H1 (cell line): ENCODE data around the gene AGFG2. TPM values are rescaled to one million over a fixed set of nuclear protein-coding genes. Genes with fewer than 3 reads are reported as not detected.

Experiments used
- CTCF ChIA-PET: fragments of 300-600 bp; sonication (Branson Sonifier 250); formaldehyde crosslinking; loops from one replicate; lab custom pipeline; 2021; ENCODE audit not compliant: partially characterized antibody; lab: Charles Lee
- POLR2A ChIA-PET: fragments of 300-600 bp; sonication (Branson Sonifier 250); formaldehyde crosslinking; loops from one replicate; lab custom pipeline; 2021; ENCODE audit warnings: inconsistent platforms; ENCODE audit not compliant: partially characterized antibody; lab: Charles Lee
- DNase-seq, 2 experiments: peaks; one replicate each; pipeline versions ENCODE4 v3.0.0 to v3.0.0-alpha.2; 2010 to 2022; ENCODE audit warnings: low spot score in 2 of 2, low read depth in 1 of 2, mixed read lengths in 1 of 2
- FAIRE-seq: peaks from 2 replicates; lab custom pipeline; 2011; peaks lifted over from hg19 to GRCh38; lab: Jason Lieb, UNC
- H2AFZ ChIP-seq: 2 replicates; pipeline ENCODE4 v1.8.1; 2012; ENCODE audit warnings: low read length, inconsistent platforms
- H2AK5ac ChIP-seq: 2 replicates; pipeline ENCODE4 v1.6.1; 2013; ENCODE audit warnings: low read depth, low read length
- H2BK120ac ChIP-seq: replicated peaks from 2 replicates; pipeline ENCODE3; 2013; ENCODE audit warnings: low read depth, low read length, inconsistent platforms
- H2BK12ac ChIP-seq: 2 replicates; pipeline ENCODE4 v1.6.1; 2013; ENCODE audit warnings: low read depth, low read length
- H2BK15ac ChIP-seq: 2 replicates; pipeline ENCODE4 v1.6.1; 2013; ENCODE audit warnings: low read length
- H2BK20ac ChIP-seq: 2 replicates; pipeline ENCODE4 v1.6.1; 2013; ENCODE audit warnings: low read length
- H2BK5ac ChIP-seq: 2 replicates; pipeline ENCODE4 v1.6.1; 2013; ENCODE audit warnings: low read depth, low read length
- H3K14ac ChIP-seq: 2 replicates; pipeline ENCODE4 v1.6.1; 2013; ENCODE audit warnings: inconsistent platforms; ENCODE audit not compliant: insufficient read length
- H3K18ac ChIP-seq: 2 replicates; pipeline ENCODE4 v1.6.1; 2013; ENCODE audit warnings: low read length; ENCODE audit errors: extremely low read depth
- H3K23ac ChIP-seq: 2 replicates; pipeline ENCODE4 v1.6.1; 2013; ENCODE audit warnings: inconsistent platforms; ENCODE audit not compliant: insufficient read length
- H3K23me2 ChIP-seq: 2 replicates; pipeline ENCODE4 v1.6.1; 2013; ENCODE audit warnings: low read depth, low read length
- H3K27ac ChIP-seq: 2 replicates; pipeline ENCODE4 v1.6.1; 2011; ENCODE audit warnings: low read depth, low read length, inconsistent platforms
- H3K27me3 ChIP-seq, 4 experiments: replicated peaks in 1 of 4; 1 replicate in 1 of 4; 2 replicates in 3 of 4; pipeline versions ENCODE4 v1.6.1 to v1.8.1; 2011 to 2013; ENCODE audit warnings: low read length in 3 of 4, mild to moderate bottlenecking in 3 of 4, inconsistent platforms in 2 of 4, mixed read lengths in 2 of 4, moderate library complexity in 1 of 4; ENCODE audit not compliant: control insufficient read depth in 3 of 4, insufficient read depth in 3 of 4; ENCODE audit errors: extremely low read depth in 1 of 4
- H3K36me3 ChIP-seq, 4 experiments: 2 replicates each; pipeline versions ENCODE4 v1.6.1 to v1.8.1; 2011 to 2013; ENCODE audit warnings: mild to moderate bottlenecking in 4 of 4, low read length in 3 of 4, moderate library complexity in 2 of 4, control low read depth in 1 of 4, inconsistent platforms in 1 of 4; ENCODE audit not compliant: insufficient read depth in 4 of 4, control insufficient read depth in 2 of 4
- H3K4ac ChIP-seq: replicated peaks from 2 replicates; pipeline ENCODE3; 2013; ENCODE audit warnings: low read length, low read depth, mixed read lengths, inconsistent platforms; ENCODE audit not compliant: insufficient read length
- H3K4me1 ChIP-seq, 4 experiments: replicated peaks in 1 of 4; 1 replicate in 1 of 4; 2 replicates in 3 of 4; pipeline versions ENCODE4 v1.6.1 to v1.8.1; 2011 to 2013; ENCODE audit warnings: low read length in 3 of 4, inconsistent platforms in 2 of 4, mixed read lengths in 1 of 4; ENCODE audit not compliant: insufficient read depth in 4 of 4, control insufficient read depth in 3 of 4
- H3K4me2 ChIP-seq, 2 experiments: 2 replicates each; pipeline versions ENCODE4 v1.6.1 to v1.8.1; 2011 to 2013; ENCODE audit warnings: low read depth in 2 of 2, low read length in 2 of 2, control low read depth in 1 of 2, inconsistent platforms in 1 of 2, mild to moderate bottlenecking in 1 of 2; ENCODE audit not compliant: insufficient read depth in 1 of 2
- H3K4me3 ChIP-seq, 4 experiments: fragments of 200-600, 300-600 bp in 1 of 4; sonication (generic), shearing (Covaris generic), sonication (Bioruptor Twin) in 1 of 4; 2 replicates each; pipeline versions ENCODE4 v1.5.1 to v1.8.1; 2011 to 2016; ENCODE audit warnings: low read length in 4 of 4, low read depth in 3 of 4, control low read depth in 2 of 4, inconsistent platforms in 2 of 4, mild to moderate bottlenecking in 2 of 4, mixed read lengths in 1 of 4, moderate library complexity in 1 of 4; ENCODE audit not compliant: insufficient read depth in 2 of 4; ENCODE audit errors: extremely low read depth in 1 of 4
- H3K56ac ChIP-seq: replicated peaks from 2 replicates; pipeline ENCODE3; 2013; ENCODE audit warnings: low read depth, mild to moderate bottlenecking, mixed read lengths, low read length, inconsistent platforms; ENCODE audit not compliant: insufficient read length
- H3K79me1 ChIP-seq: 2 replicates; pipeline ENCODE4 v1.6.1; 2013; ENCODE audit warnings: low read depth, low read length, control low read depth
- H3K79me2 ChIP-seq, 2 experiments: 2 replicates each; pipeline versions ENCODE4 v1.6.1 to v1.8.1; 2012 to 2013; ENCODE audit warnings: low read length in 2 of 2, mild to moderate bottlenecking in 2 of 2, inconsistent platforms in 1 of 2; ENCODE audit not compliant: insufficient read depth in 2 of 2, control insufficient read depth in 1 of 2
- H3K9ac ChIP-seq, 4 experiments: replicated peaks in 1 of 4; 1 replicate in 1 of 4; 2 replicates in 3 of 4; pipeline versions ENCODE4 v1.6.1 to v1.8.1; 2011 to 2013; ENCODE audit warnings: low read depth in 3 of 4, low read length in 3 of 4, control low read depth in 2 of 4, mild to moderate bottlenecking in 2 of 4, moderate library complexity in 2 of 4, inconsistent platforms in 1 of 4; ENCODE audit errors: extremely low read depth in 1 of 4
- H3K9me3 ChIP-seq, 2 experiments: 2 replicates each; pipeline versions ENCODE4 v1.6.1 to v1.8.1; 2012 to 2013; ENCODE audit warnings: mild to moderate bottlenecking in 2 of 2, moderate library complexity in 2 of 2, control low read depth in 1 of 2, inconsistent platforms in 1 of 2, low read depth in 1 of 2, low read length in 1 of 2, mixed read lengths in 1 of 2; ENCODE audit not compliant: insufficient read depth in 2 of 2
- H4K20me1 ChIP-seq, 2 experiments: replicated peaks in 1 of 2; 2 replicates each; pipeline versions ENCODE3 to v1.8.1; 2011 to 2013; ENCODE audit warnings: inconsistent platforms in 2 of 2, low read length in 2 of 2, mild to moderate bottlenecking in 1 of 2; ENCODE audit not compliant: insufficient read depth in 2 of 2, control insufficient read depth in 1 of 2
- H4K5ac ChIP-seq: 2 replicates; pipeline ENCODE4 v1.6.1; 2013; ENCODE audit warnings: low read length, low read depth, mixed read lengths, inconsistent platforms; ENCODE audit not compliant: insufficient read length
- H4K8ac ChIP-seq: 2 replicates; pipeline ENCODE4 v1.8.0; 2013; ENCODE audit warnings: mild to moderate bottlenecking, moderate library complexity, low read length, inconsistent platforms; ENCODE audit not compliant: insufficient read depth; ENCODE audit errors: extremely low read depth
- H4K91ac ChIP-seq: replicated peaks from 2 replicates; pipeline ENCODE3; 2013; ENCODE audit warnings: low read length, mixed read lengths, inconsistent platforms; ENCODE audit not compliant: insufficient read length
- ASH2L ChIP-seq: fragments of 200-600, 300-600 bp; sonication (generic); IDR thresholded peaks from one replicate; pipeline ENCODE4 v1.7.1; 2017; ENCODE audit warnings: low read length
- CTBP2 ChIP-seq: IDR thresholded peaks from 2 replicates; pipeline ENCODE4 v1.7.0; 2011; ENCODE audit warnings: borderline replicate concordance, mild to moderate bottlenecking, moderate library complexity, mixed read lengths, low read length; ENCODE audit not compliant: insufficient read depth, insufficient read length
- E2F6 ChIP-seq: IDR thresholded peaks from 2 replicates; pipeline ENCODE4 v1.6.1; 2012; ENCODE audit warnings: inconsistent platforms
- EZH2 ChIP-seq: fragments of 200-600 bp; sonication (generic); IDR thresholded peaks from 2 replicates; pipeline ENCODE4 v1.7.1; 2012; ENCODE audit warnings: low read depth, mild to moderate bottlenecking, moderate library complexity, low read length, inconsistent platforms; ENCODE audit not compliant: severe bottlenecking
- GABPA ChIP-seq: IDR thresholded peaks from 2 replicates; pipeline ENCODE4 v1.6.1; 2011; ENCODE audit warnings: mild to moderate bottlenecking, low read length, moderate library complexity, borderline replicate concordance; ENCODE audit not compliant: insufficient read depth
- HDAC2 ChIP-seq, 2 experiments: fragments of 300-600 bp in 1 of 2; sonication (generic) in 1 of 2; IDR thresholded peaks; 2 replicates each; pipeline ENCODE4 v1.6.1; 2011 to 2012; ENCODE audit warnings: low read depth in 2 of 2, low read length in 2 of 2, mild to moderate bottlenecking in 2 of 2, moderate library complexity in 2 of 2, borderline replicate concordance in 1 of 2, inconsistent platforms in 1 of 2
- HDAC6 ChIP-seq: IDR thresholded peaks from one replicate; pipeline ENCODE4 v1.7.1; 2012; ENCODE audit warnings: low read depth, mild to moderate bottlenecking, inconsistent platforms, low read length, moderate library complexity
- MAFK ChIP-seq: IDR thresholded peaks from 2 replicates; pipeline ENCODE4 v1.6.1; 2012; ENCODE audit warnings: low read depth, mild to moderate bottlenecking, improper control_type of control experiment, low read length
- NANOG ChIP-seq: IDR thresholded peaks from 2 replicates; pipeline ENCODE4 v1.6.1; 2011; ENCODE audit warnings: low read length, low read depth, mild to moderate bottlenecking, inconsistent platforms; ENCODE audit not compliant: insufficient read depth, poor library complexity, severe bottlenecking
- SAP30 ChIP-seq: fragments of 300-600 bp; sonication (generic); IDR thresholded peaks from 2 replicates; pipeline ENCODE4 v1.7.1; 2012; ENCODE audit warnings: low read length, moderate library complexity, mild to moderate bottlenecking, inconsistent platforms; ENCODE audit not compliant: insufficient read depth, insufficient replicate concordance
- TAF7 ChIP-seq: optimal IDR thresholded peaks from 2 replicates; pipeline ENCODE3; 2011; ENCODE audit warnings: low read depth, mild to moderate bottlenecking, inconsistent platforms, low read length, moderate library complexity, borderline replicate concordance
- TBP ChIP-seq: IDR thresholded peaks from 2 replicates; pipeline ENCODE4 v1.6.1; 2011; ENCODE audit warnings: low read depth, low read length, improper control_type of control experiment
- whole genome bisulfite sequencing, 2 experiments: shearing (Covaris generic) in 1 of 2; methylation state at CpG; one replicate each; pipeline versions ENCODE4 v1.1.6 to v1.1.7; 2013 to 2015; ENCODE audit warnings: low lambda C conversion rate in 2 of 2, mixed read lengths in 2 of 2, inconsistent platforms in 1 of 2, low coverage in 1 of 2, missing lambda C conversion rate in 1 of 2; ENCODE audit not compliant: insufficient replicate concordance in 2 of 2, insufficient coverage in 1 of 2, insufficient read length in 1 of 2; ENCODE audit errors: extremely low coverage in 1 of 2, missing lambda C conversion rate in 1 of 2; 5-methylcytosine and 5-hydroxymethylcytosine counted together
- polyA plus RNA-seq, 7 experiments: library from polyadenylated mRNA; depleted of rRNA in 3 of 7; stranded (reverse) in 5 of 7; unstranded in 2 of 7; fragments of >200 nt in 5 of 7; fragments of 200-250 nt in 2 of 7; gene quantifications; 1 replicate in 5 of 7; 2 replicates in 1 of 7; 4 replicates in 1 of 7; pipeline versions ENCODE4 v1.2.1 to v1.2.3, GENCODE V29; 2011 to 2013; ENCODE audit warnings: missing spikeins in 2 of 7, mixed read lengths in 2 of 7
- total RNA-seq: library from RNA; stranded (reverse); fragmentation: NEBNext Ultra II Directional; extraction: Animal tissue kit (Norgen Biotek cat#: 25700); gene quantifications from 2 replicates; pipeline ENCODE4 v1.2.1, GENCODE V29; 2021

Gene AGFG2
- total and polyA plus RNA-seq, 2 of the 8 experiments (the other 6 are each of a cell fraction or from before 2014, with no cell fraction given) = 7.6 to 11.2 TPM

DNA sequence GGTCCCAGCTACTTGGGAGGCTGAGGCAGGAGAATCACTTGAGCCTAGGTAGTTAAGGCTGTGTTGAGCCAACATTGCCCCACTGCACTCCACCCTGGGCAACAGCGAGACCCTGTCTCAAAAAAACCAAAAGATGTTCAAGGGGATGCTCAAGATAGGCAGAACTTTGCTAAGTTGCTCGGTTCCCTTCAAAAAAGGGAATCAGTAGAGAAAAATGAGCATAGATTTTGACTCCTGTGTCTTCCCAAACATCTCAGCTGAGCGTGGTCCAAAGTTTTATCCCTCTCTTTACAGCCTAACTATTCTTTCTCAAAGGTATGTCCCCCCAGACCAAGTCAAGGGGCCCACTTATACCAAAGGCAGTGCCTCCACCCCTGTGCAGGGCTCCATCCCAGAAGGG is 14.0 kb downstream of the AGFG2 start:
- no peak overlapping the region for H4K5ac ChIP-seq
- H3K4me2 ChIP-seq = no peak overlapping the region
- no peak overlapping the region for H2BK5ac ChIP-seq
- H3K36me3 ChIP-seq = peaks cover 6 to 24% (median 15%) of the 10 kb centered on the region in 4 experiments; a peak in 7 of 8 replicates
- no peak overlapping the region for H2BK15ac ChIP-seq
- no peak overlapping the region for H2BK20ac ChIP-seq
- no peak for FAIRE-seq
- H3K27me3 ChIP-seq = no peaks in the 10 kb centered on the region
- H4K8ac ChIP-seq = no peak overlapping the region
- no peaks in the 10 kb centered on the region for H3K4me1 ChIP-seq
- H3K79me1 ChIP-seq = peaks cover 2% of the 10 kb centered on the region; the same call in 1 of the 2 replicates
- no peak overlapping the region for H3K14ac ChIP-seq
- H3K23me2 ChIP-seq = no peaks in the 10 kb centered on the region
- no peaks in the 10 kb centered on the region for H4K20me1 ChIP-seq
- H3K9ac ChIP-seq = no peak overlapping the region
- no peak overlapping the region for H3K23ac ChIP-seq
- WGBS, 2 experiments = 91% methylated on average over 3 of the region's 3 CpGs; no CpG with 5 or more reads in 1 of the 2 experiments
- H2AK5ac ChIP-seq = no peak overlapping the region
- no peak overlapping the region for H3K18ac ChIP-seq
- CTCF ChIA-PET = interaction anchor here (0.7 to 26.5 kb wide), 8 partner anchors 8 to 121 kb away, joined by 3 to 341 read pairs (median 3); no protein-coding TSS in a partner anchor
- no peak overlapping the region for H3K56ac ChIP-seq
- no peak overlapping the region for H3K27ac ChIP-seq
- H3K4ac ChIP-seq = no peak overlapping the region
- H2BK120ac ChIP-seq = no peak overlapping the region
- DNase-seq = no peak
- POLR2A ChIA-PET = interaction anchor here (1.2 to 1.5 kb wide), 2 partner anchors 59 to 124 kb away, joined by 3 read pairs; partner anchors contain the start of gene ZCWPW1
- no peak overlapping the region for H3K4me3 ChIP-seq
- H3K9me3 ChIP-seq = no peaks in the 10 kb centered on the region
- H4K91ac ChIP-seq = no peak overlapping the region
- H2AFZ ChIP-seq = no peak overlapping the region
- no peak overlapping the region for H2BK12ac ChIP-seq
- no peaks in the 10 kb centered on the region for H3K79me2 ChIP-seq
- TF ChIP-seq CTBP2 (no peak), HDAC6 (no peak), ASH2L (no peak), TAF7 (no peak), E2F6 (no peak), HDAC2 (IDR thresholded peaks at IDR 0.05; ENCODE audit: borderline replicate concordance in 1 of 2, low read depth in 2 of 2, low read length in 2 of 2) (no peak), EZH2 (no peak), TBP (no peak), MAFK (no peak), NANOG (no peak), GABPA (no peak), SAP30 (no peak)
